Bronchial epithelial cell (primary cell): ENCODE measurements around the gene PJVK. TPM values are rescaled to one million over a fixed set of nuclear protein-coding genes. Genes with fewer than 3 reads are reported as not detected.
"Not testable (repeated sequence)": the region's sequence is repeated elsewhere in the genome, so short reads cannot be mapped to it uniquely, and the experiment has no call there.

ENCODE experiments used
- DNase-seq: peaks from one replicate; pipeline ENCODE4 v3.0.0-alpha.2; 2010; ENCODE audit warnings: low read depth
- FAIRE-seq: peaks from 2 replicates; lab custom pipeline; 2011; peaks lifted over from hg19 to GRCh38; lab: Jason Lieb, UNC
- H3K27me3 ChIP-seq: 2 replicates; pipeline ENCODE4 v1.5.1; 2011; ENCODE audit warnings: low read length; ENCODE audit not compliant: control insufficient read depth, insufficient read depth
- H3K36me3 ChIP-seq: 2 replicates; pipeline ENCODE4 v1.5.1; 2011; ENCODE audit warnings: low read length; ENCODE audit not compliant: control insufficient read depth, insufficient read depth
- H3K4me3 ChIP-seq: 2 replicates; pipeline ENCODE4 v1.5.1; 2011; ENCODE audit warnings: mild to moderate bottlenecking, low read depth, low read length, control low read depth
- total RNA-seq: library from RNA; depleted of rRNA; stranded (reverse); fragments of >200 nt; gene quantifications from 2 replicates; pipeline ENCODE4 v1.2.1, GENCODE V29; 2014
- TF ChIP-seq, protein P1 (sequence below): IDR thresholded peaks from 2 replicates; pipeline ENCODE4 v1.5.1; 2011; ENCODE audit warnings: mild to moderate bottlenecking, moderate library complexity, low read length, control low read depth, inconsistent platforms; ENCODE audit not compliant: insufficient read depth, severe bottlenecking

The PJVK gene
- total RNA-seq, 1 donor from 2014 or later = 2.4 TPM

DNA sequence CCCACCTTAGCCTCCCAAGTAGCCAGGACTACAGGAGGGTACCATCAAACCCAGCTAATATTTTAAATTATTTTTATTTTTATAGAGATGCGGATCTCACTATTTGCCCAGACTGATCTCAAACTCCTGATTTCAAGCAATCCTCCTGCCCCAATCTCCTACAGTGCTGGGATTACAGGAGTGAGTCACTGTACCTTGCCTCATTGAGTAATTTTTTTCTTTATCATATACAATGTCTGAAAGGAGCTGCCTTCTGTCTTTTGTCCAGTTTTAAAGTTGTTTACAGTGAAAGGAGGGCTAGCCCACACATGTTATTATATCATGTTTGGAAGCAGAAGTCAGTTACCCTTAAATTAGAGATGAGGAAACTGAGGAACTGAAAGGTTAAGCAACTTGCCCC is 32.8 kb upstream of the PJVK start:
- TF ChIP-seq, protein P1, sequence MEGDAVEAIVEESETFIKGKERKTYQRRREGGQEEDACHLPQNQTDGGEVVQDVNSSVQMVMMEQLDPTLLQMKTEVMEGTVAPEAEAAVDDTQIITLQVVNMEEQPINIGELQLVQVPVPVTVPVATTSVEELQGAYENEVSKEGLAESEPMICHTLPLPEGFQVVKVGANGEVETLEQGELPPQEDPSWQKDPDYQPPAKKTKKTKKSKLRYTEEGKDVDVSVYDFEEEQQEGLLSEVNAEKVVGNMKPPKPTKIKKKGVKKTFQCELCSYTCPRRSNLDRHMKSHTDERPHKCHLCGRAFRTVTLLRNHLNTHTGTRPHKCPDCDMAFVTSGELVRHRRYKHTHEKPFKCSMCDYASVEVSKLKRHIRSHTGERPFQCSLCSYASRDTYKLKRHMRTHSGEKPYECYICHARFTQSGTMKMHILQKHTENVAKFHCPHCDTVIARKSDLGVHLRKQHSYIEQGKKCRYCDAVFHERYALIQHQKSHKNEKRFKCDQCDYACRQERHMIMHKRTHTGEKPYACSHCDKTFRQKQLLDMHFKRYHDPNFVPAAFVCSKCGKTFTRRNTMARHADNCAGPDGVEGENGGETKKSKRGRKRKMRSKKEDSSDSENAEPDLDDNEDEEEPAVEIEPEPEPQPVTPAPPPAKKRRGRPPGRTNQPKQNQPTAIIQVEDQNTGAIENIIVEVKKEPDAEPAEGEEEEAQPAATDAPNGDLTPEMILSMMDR = no peak
- Histone ChIP-seq H3K4me3 (no peak overlapping the region), H3K36me3 (no peaks in the 10 kb centered on the region), H3K27me3 (no peaks in the 10 kb centered on the region)
- DNase-seq = peak; percentile 79
- FAIRE-seq = no peak

DNA sequence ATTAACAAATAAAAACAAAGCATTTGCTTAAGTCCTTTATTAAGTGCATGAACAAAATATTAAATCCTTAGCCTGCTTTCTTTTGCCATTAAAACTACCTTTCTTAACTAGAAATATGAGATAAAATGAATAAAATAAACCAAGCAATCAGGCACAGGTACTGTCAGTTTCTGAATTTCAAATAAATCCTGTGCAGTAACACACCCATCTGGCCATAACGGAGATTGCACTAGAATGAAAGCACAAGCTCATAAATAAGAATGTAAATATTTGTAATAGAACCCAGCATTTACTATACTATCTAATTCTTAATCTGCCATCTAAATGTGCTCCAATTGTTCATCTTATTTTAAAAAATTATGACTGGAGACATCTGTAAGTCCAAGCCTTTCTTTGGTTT is 32.1 kb upstream of the PJVK start:
- peak; percentile 28 for DNase-seq
- Histone ChIP-seq H3K36me3 (no peaks in the 10 kb centered on the region), H3K27me3 (no peaks in the 10 kb centered on the region), H3K4me3 (no peak overlapping the region)
- TF ChIP-seq, protein P1 = peak; percentile 18
- FAIRE-seq = no peak

DNA sequence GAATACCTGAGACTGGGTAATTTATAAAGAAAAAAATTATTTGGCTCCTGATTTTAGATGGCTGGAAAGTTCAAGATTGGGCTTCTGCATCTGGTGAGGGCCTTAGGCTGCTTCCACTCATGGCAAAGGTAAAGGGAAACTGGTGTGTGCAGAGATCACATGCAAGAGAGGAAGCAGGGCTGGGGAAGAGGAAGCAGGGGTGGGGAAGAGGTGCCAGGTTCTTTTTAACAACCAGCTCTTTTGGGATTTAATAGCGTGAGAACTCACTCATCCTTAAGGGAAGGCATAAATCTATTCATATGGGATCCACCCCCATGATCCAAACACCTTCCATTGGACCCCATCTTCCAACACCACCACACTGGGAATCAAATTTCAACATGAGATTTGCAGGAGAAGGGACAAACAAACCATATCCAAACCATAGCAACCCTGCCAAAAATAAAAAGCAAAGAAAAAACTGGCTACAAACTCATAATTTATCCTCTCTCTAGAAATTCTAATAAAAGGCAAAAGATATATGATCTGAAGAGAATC is 30.6 kb upstream of the PJVK start:
- TF ChIP-seq, protein P1 = no peak
- DNase-seq = no peak
- Histone ChIP-seq H3K4me3 (no peak overlapping the region), H3K36me3 (no peaks in the 10 kb centered on the region), H3K27me3 (no peaks in the 10 kb centered on the region)
- no peak for FAIRE-seq

DNA sequence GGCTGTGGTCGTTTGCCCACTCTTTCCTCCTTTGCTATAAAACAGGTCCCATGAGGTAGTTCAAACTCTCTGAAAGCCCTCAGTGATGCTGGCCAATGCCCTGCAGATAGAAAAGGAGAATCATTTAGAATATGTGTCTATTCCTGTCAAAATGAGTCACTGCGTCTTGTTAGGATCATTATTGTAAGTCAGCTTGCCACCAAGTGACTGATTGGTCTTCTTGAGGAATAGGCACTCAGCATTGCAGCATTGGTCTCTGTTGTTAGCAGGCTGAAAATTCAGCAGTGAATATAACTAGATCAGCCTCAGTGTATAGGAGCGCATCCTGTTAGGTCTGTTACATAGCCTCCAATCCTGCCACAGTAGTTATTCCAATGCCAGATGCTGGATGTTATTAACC is 29.1 kb upstream of the PJVK start:
- Histone ChIP-seq H3K36me3 (no peaks in the 10 kb centered on the region), H3K27me3 (no peaks in the 10 kb centered on the region), H3K4me3 (no peak overlapping the region)
- DNase-seq (peak; percentile 48), FAIRE-seq (no peak)
- TF ChIP-seq, protein P1 = no peak

DNA sequence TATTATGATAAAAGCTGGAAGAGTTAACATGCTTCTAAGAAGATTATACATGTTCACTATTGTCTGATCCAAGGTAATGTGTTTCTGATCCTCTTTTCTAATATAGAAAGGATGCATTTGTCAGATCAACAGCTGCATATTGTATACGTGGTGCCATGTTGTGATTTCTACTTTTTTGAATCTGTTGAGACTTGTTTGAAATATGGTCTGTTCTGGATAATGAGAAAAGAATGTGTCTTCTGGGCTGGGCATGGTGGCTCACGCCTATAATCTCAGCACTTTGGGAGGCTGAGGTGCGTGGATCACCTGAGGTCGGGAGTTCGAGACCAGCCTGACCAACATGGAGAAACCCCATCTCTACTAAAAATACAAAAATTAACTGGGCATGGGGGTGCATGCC is 27.4 kb upstream of the PJVK start:
- not testable (repeated sequence) for H3K36me3 ChIP-seq, FAIRE-seq, H3K27me3 ChIP-seq, H3K4me3 ChIP-seq
- DNase-seq = peak; percentile 47

DNA sequence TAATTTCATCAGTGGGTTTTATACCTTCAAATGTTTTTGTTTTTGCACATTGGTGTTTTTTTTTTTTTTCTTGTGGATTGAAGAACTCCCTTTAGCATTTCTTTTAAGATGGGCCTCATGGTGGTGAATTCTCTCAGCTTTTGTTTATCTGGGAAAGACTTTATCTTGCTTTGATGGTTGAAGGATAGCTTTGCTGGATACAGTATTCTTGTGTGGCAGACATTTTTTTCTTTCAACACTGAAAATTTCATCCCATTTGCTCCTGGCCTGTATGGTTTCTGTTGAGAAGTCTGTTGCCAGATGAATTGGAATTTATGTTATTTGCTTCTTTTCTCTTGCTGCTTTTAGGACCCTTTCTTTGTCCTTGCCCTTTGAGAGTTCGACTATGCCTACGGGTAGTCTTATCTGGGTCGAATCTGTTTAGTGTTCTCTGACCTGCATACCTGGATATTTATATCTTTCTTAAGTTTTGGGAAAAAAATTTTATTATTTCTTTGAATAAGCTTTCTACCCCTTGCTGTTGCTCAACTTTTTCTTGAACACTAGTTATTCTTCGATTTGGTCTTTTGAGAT is 25.8 kb upstream of the PJVK start:
- H3K36me3 ChIP-seq = no peaks in the 10 kb centered on the region
- DNase-seq = no peak
- no peaks in the 10 kb centered on the region for H3K27me3 ChIP-seq
- no peak for FAIRE-seq
- TF ChIP-seq, protein P1 = no peak
- no peak overlapping the region for H3K4me3 ChIP-seq
